ENCODE results near the gene JADE2.

JADE2 gene

DNA sequence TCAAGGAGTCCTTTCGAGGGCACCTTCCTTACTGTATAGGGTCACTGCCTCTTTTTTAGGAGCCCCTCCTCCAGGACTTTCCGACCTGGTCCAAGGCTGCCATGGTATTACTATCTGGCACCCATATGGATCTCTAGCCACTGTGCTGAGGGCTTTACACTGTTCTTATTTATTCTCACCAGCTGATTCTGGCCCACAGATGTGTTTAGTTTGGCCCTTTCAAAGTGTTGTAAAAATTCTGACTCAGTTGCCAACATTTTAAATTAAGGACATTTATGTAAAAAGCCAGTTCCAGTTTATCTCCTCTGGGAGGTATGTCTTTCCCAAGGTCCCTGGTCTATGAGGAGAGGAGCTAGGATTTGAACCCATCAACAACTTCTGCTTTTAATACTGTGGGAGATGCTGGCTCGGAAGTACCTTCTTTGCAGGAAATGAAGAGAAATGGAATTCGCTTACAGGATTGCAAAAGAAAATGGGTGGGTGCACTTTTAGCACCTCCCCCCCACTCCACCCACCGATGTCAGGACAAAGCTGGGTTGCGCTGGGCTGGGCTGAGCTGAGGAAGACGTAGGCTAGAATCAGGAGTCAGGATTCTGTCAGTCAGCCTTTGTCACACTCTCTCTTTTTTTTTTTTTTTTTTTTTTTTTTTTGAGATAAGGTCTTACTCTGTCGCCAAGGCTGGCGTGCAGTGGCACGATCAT is 7.8 kb downstream of the JADE2 start:
- Mint-ChIP-seq H3K4me3 (no peak overlapping the region), H3K9me3 (no peaks in the 10 kb centered on the region)

DNA sequence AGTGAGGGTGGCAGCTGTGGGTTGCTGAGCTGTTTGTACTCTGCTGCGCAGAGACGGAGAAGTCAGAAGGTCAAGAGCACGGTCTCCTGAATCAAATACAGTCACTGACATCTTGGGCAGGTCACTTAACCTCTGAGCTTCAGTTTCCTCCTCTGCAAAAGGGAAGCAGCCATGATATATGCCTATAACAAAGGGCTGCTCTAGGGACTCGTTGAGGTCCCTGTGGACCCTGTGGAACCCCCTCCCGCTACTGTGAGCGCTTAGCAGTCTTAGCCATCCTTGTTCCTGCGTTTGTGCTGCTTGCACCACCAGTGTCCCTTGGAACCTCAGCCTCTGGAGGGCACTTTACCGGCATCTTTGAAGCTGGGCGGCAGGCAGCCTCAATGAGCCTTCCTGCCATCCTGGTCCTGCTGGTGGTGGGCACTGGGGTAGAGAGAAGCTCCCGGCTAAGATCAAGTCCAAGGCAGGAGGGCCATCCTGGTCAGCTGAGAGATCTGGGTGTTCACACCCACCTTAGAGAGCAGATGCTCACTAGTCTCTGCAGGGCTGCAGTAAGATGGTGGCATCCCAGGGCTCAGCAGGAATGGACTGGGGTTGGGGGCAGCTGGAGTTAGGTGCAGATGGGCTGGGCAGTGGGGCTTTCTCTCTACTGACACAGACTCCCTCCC is 8.7 kb downstream of the JADE2 start:
- TF ChIP-seq CTCF (IDR thresholded peaks at IDR 0.05; ENCODE audit: unreplicated experiment in 3 of 3) = no peak
- Mint-ChIP-seq H3K27me3 (ENCODE audit: low read depth) (peaks cover 7% of the 10 kb centered on the region), H3K9me3 (no peaks in the 10 kb centered on the region), H3K27ac (no peak overlapping the region), H3K36me3 (ENCODE audit: low read depth) (peaks cover 9% of the 10 kb centered on the region), H3K4me1 (peaks cover 14% of the 10 kb centered on the region), H3K4me3 (no peak overlapping the region)

More for the DNA sequence above, 7.8 kb downstream of the JADE2 start:
- no peak overlapping the region for H3K27ac Mint-ChIP-seq
- TF ChIP-seq CTCF (IDR thresholded peaks at IDR 0.05; ENCODE audit: unreplicated experiment in 3 of 3) = no peak
- H3K4me1 Mint-ChIP-seq = peaks cover 17% of the 10 kb centered on the region
- H3K27me3 Mint-ChIP-seq (ENCODE audit: low read depth) = peaks cover 10% of the 10 kb centered on the region
- H3K36me3 Mint-ChIP-seq (ENCODE audit: low read depth) = peaks cover 8% of the 10 kb centered on the region

DNA sequence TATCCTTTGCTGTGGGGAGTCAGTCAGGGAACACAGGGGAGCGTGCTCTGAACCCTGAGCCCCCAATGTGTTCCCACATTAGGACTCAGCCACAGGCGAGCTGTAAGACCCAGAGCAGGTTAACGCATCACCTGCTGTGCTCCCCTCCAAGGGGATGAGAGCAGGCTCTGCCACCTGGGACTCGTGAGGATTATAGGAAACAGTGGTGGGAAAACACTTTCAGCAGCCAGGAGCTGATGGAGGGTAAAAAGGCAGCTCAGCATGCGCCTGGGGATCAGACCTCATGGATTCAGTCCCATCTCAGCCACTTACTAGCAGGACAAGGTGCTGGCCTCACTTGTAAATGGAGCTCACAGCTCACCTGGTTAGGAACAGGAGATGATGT is 9.2 kb downstream of the JADE2 start:
- H3K9me3 Mint-ChIP-seq = no peaks in the 10 kb centered on the region
- H3K27ac Mint-ChIP-seq = no peak overlapping the region
- H3K36me3 Mint-ChIP-seq (ENCODE audit: low read depth) = peaks cover 9% of the 10 kb centered on the region
- no peak overlapping the region for H3K4me3 Mint-ChIP-seq
- peaks cover 14% of the 10 kb centered on the region for H3K4me1 Mint-ChIP-seq
- peaks cover 7% of the 10 kb centered on the region for H3K27me3 Mint-ChIP-seq (ENCODE audit: low read depth)
- no peak for TF ChIP-seq CTCF (IDR thresholded peaks at IDR 0.05; ENCODE audit: unreplicated experiment in 3 of 3)

GRCh38 chr5:134536876-134537275 is 11.4 kb downstream of the JADE2 start:
- H3K4me3 Mint-ChIP-seq = no peak overlapping the region
- no peak overlapping the region for H3K27ac Mint-ChIP-seq
- TF ChIP-seq CTCF (IDR thresholded peaks at IDR 0.05; ENCODE audit: unreplicated experiment in 3 of 3) = no peak
- no peaks in the 10 kb centered on the region for H3K4me1 Mint-ChIP-seq
- H3K36me3 Mint-ChIP-seq (ENCODE audit: low read depth) = peaks cover 9% of the 10 kb centered on the region
- no peaks in the 10 kb centered on the region for H3K9me3 Mint-ChIP-seq
- peaks cover 6% of the 10 kb centered on the region for H3K27me3 Mint-ChIP-seq (ENCODE audit: low read depth)

GRCh38 chr5:134537297-134537696 is 11.8 kb downstream of the JADE2 start:
- Mint-ChIP-seq H3K27me3 (ENCODE audit: low read depth) (peaks cover 3% of the 10 kb centered on the region), H3K4me3 (no peak overlapping the region), H3K4me1 (no peaks in the 10 kb centered on the region), H3K27ac (no peak overlapping the region), H3K9me3 (no peaks in the 10 kb centered on the region), H3K36me3 (ENCODE audit: low read depth) (peaks cover 9% of the 10 kb centered on the region)
- no peak for TF ChIP-seq CTCF (IDR thresholded peaks at IDR 0.05; ENCODE audit: unreplicated experiment in 3 of 3)

GRCh38 chr5:134538296-134538695 is 12.8 kb downstream of the JADE2 start:
- no peaks in the 10 kb centered on the region for H3K4me1 Mint-ChIP-seq
- peaks cover 3% of the 10 kb centered on the region for H3K27me3 Mint-ChIP-seq (ENCODE audit: low read depth)
- H3K27ac Mint-ChIP-seq = no peak overlapping the region
- H3K4me3 Mint-ChIP-seq = no peak overlapping the region
- no peak for TF ChIP-seq CTCF (IDR thresholded peaks at IDR 0.05; ENCODE audit: unreplicated experiment in 3 of 3)
- no peaks in the 10 kb centered on the region for H3K9me3 Mint-ChIP-seq
- peaks cover 9% of the 10 kb centered on the region for H3K36me3 Mint-ChIP-seq (ENCODE audit: low read depth)
